Activated naive CD8-positive, alpha-beta T cell (primary cell): Measurements from ENCODE around the gene CFAP77.

Experiments
- H3K27ac Mint-ChIP-seq: one replicate; pipeline ENCODE4 v1.8.0; 2021; ENCODE audit warnings: mixed read lengths
- H3K27me3 Mint-ChIP-seq: one replicate; pipeline ENCODE4 v1.8.0; 2021; ENCODE audit warnings: mixed read lengths
- H3K36me3 Mint-ChIP-seq: one replicate; pipeline ENCODE4 v1.8.0; 2021; ENCODE audit warnings: mixed read lengths
- H3K4me1 Mint-ChIP-seq: one replicate; pipeline ENCODE4 v1.8.0; 2021; ENCODE audit warnings: low read depth, mixed read lengths
- H3K4me3 Mint-ChIP-seq: one replicate; pipeline ENCODE4 v1.8.0; 2021; ENCODE audit warnings: mild to moderate bottlenecking, mixed read lengths
- H3K9me3 Mint-ChIP-seq: one replicate; pipeline ENCODE4 v1.8.0; 2021; ENCODE audit warnings: low read depth, mixed read lengths

The CFAP77 gene

GRCh38 chr9:132505991-132506655 is 96.1 kb downstream of the CFAP77 start:
- Mint-ChIP-seq H3K4me1 (peaks cover 7% of the 10 kb centered on the region), H3K27ac (no peak overlapping the region), H3K9me3 (no peaks in the 10 kb centered on the region), H3K27me3 (peaks cover 8% of the 10 kb centered on the region), H3K36me3 (no peaks in the 10 kb centered on the region), H3K4me3 (no peak overlapping the region)

DNA sequence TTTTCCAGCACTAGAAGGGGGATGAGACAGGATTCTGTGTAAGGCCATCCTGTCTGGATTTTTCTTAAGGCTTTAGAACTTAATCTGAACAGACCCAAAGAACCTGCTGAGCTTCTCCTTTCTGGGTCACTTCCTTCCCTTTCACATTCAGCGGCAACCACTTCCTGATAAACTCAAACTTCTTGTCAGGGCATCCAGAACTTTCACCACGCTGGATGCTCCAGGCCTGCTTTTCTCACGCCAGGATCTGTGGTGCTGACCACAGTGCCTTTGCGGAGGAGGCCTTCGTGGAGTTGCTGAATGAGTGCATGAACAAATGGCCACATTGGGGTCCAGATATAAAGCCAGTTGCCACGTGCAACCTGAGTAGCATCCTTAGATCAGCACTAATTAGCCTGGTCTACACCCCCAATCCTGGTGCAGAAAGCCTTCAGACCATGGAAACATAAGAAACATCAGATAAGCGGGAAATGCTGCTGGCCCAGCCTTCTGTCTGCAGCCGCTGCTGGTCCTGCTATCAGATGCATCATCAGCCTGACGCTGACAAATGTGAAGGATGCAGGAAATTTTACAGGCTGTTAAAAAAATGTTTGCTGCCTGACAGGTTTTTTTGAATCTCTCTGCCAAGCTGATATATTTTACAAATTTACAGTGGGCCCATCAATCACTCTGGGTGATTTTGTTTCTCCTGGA is 97.1 kb downstream of the CFAP77 start:
- peaks cover 7% of the 10 kb centered on the region for H3K4me1 Mint-ChIP-seq
- H3K36me3 Mint-ChIP-seq, result no peaks in the 10 kb centered on the region
- H3K27me3 Mint-ChIP-seq, result peaks cover 8% of the 10 kb centered on the region
- no peak overlapping the region for H3K4me3 Mint-ChIP-seq
- H3K9me3 Mint-ChIP-seq, result no peaks in the 10 kb centered on the region
- no peak overlapping the region for H3K27ac Mint-ChIP-seq

DNA sequence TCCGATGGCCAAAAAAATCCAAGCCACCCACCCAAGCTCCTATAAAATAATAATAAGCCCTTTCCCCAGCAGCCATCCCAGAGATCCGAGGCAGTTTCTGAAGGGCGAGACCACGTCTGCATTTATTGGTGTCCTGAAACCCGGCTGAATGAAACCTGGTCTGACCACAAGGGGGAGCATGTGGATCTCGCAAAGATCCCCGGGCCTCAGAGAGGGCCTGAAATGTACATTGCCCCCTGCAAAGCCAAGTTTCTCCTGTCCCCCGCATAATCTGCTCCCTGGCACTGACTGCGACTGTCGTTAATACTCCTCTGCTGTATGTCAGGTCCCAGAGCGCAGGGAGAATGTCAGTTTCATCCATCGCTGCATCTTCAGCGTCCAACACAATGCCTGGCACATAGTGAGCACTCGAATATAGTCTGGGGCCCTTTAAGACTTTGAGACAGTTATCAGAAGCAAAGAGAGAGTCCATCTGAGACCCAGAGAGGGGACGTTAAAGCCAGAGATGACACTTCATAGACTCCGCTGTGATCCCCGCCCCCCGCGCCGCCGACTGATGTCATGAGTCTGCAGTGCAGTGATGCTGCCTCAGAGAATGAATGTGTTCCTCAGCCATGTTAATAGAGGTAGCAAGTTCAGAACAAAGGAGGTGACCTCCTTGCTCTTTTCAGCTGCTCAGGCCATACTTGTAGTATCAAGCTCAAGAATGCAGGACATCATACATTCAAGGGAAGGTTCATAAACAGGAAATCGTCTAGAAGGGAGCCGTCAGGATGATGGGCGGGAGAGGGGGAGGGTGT is 97.9 kb downstream of the CFAP77 start:
- Mint-ChIP-seq H3K36me3 (no peaks in the 10 kb centered on the region), H3K27me3 (peaks cover 3% of the 10 kb centered on the region), H3K27ac (no peak overlapping the region), H3K9me3 (no peaks in the 10 kb centered on the region), H3K4me1 (peaks cover 7% of the 10 kb centered on the region), H3K4me3 (no peak overlapping the region)

DNA sequence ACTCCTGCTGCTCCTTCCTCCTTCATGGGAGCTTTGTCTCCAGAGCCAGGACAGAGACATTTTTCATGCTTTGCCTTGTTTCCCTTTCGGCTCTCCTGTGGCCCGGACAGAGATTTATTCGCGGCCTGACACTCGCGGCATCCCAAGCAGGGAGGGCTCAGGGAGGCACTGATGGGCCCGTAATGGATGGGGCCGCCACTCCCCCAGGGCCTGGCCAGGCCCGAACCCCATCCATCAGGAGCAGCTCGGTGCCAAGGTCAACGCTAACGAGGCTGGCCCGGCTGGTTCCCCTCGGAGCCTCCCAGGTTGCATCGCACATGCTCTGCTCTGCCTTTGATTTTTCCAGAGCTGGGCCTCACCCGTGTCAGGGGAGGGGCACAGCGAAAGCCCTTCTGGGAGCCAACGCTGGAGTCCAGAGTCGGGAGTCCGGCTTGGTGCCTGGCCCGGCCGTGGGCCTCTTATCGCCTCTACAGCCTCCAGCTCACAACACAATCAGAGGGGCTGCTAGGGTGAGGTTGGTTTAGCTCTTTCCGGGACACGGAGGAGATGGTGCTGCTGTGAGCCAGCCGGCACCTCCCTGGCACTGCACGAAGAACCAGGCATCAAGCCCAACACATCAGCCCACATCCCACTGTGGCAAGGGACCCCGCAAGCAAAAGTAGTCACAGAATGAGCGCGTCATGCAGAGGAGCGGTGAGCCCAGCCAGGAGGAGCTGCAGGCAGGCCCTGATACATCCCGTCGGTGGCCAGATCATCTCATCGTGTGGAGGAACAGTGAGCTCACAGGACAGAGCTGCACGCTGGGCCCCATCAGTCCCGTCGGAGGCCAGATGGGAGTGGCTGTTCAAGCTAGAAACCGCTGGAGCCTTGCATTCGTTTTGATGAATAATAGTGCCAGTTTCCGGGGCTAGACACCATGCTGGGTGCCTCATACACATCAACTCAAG is 100.2 kb downstream of the CFAP77 start:
- peaks cover 7% of the 10 kb centered on the region for H3K4me1 Mint-ChIP-seq
- H3K9me3 Mint-ChIP-seq, result no peaks in the 10 kb centered on the region
- H3K27ac Mint-ChIP-seq, result no peak overlapping the region
- no peak overlapping the region for H3K4me3 Mint-ChIP-seq
- H3K36me3 Mint-ChIP-seq, result no peaks in the 10 kb centered on the region
- peaks cover 5% of the 10 kb centered on the region for H3K27me3 Mint-ChIP-seq

DNA sequence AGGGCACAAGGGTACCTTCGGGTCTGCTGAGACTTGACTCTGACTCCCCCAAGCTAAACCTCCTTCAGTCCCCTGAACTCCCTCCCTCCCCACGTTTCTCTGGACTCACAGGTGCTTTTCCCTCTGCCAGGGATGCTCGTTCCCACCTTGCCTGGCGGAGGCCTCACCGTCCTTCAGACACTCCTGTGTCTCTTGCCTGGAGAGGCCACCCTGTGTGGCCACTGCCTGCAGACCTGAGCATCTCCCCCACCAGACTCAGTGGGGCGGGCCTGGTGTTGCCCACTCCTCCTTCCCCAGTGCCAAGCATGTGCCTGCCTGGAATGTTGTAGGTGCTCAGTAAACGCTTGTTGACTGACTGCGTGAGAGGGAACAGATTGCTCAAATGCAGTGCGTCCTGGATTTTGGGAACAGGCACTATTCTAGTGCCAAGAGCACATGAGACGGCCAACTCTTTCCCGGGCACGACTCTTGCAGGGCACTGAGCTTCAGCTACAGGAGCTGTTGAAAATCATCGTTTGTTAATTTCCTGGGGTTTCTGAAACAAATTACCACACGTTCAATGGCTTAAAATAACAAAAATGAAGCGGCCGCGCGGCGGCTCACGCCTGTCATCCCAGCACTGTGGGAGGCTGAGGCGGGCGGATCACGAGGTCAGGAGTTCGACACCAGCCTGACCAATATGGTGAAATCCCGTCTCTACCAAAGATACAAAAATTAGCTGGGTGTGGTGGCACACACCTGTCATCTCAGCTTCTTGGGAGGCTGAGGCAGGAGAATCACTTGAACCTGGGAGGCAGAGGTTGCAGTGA is 101.4 kb downstream of the CFAP77 start:
- Mint-ChIP-seq H3K4me3 (no peak overlapping the region), H3K9me3 (no peaks in the 10 kb centered on the region), H3K36me3 (no peaks in the 10 kb centered on the region), H3K4me1 (peaks cover 7% of the 10 kb centered on the region), H3K27ac (no peak overlapping the region), H3K27me3 (peaks cover 5% of the 10 kb centered on the region)

- H3K27me3 Mint-ChIP-seq, result peaks cover 5% of the 10 kb centered on the region
Observed at GRCh38 chr9:132513416-132513815, 103.4 kb downstream of the CFAP77 start.

GRCh38 chr9:132514011-132514744 is 104.2 kb downstream of the CFAP77 start:
- peaks cover 5% of the 10 kb centered on the region for H3K27me3 Mint-ChIP-seq
- H3K4me3 Mint-ChIP-seq, result no peak overlapping the region
- no peak overlapping the region for H3K27ac Mint-ChIP-seq
- H3K9me3 Mint-ChIP-seq, result no peaks in the 10 kb centered on the region
- no peaks in the 10 kb centered on the region for H3K4me1 Mint-ChIP-seq
- no peaks in the 10 kb centered on the region for H3K36me3 Mint-ChIP-seq

More at GRCh38 chr9:132513416-132513815, 103.4 kb downstream of the CFAP77 start:
- H3K9me3 Mint-ChIP-seq, result no peaks in the 10 kb centered on the region
- no peaks in the 10 kb centered on the region for H3K4me1 Mint-ChIP-seq
- no peak overlapping the region for H3K4me3 Mint-ChIP-seq
- no peak overlapping the region for H3K27ac Mint-ChIP-seq
- no peaks in the 10 kb centered on the region for H3K36me3 Mint-ChIP-seq

- no peaks in the 10 kb centered on the region for H3K9me3 Mint-ChIP-seq
- peaks cover 5% of the 10 kb centered on the region for H3K27me3 Mint-ChIP-seq
- H3K4me3 Mint-ChIP-seq, result no peak overlapping the region
Observed at GRCh38 chr9:132514821-132515220, 104.8 kb downstream of the CFAP77 start.

GRCh38 chr9:132516301-132516700 is 106.3 kb downstream of the CFAP77 start:
- no peaks in the 10 kb centered on the region for H3K9me3 Mint-ChIP-seq
- no peaks in the 10 kb centered on the region for H3K36me3 Mint-ChIP-seq
- peaks cover 7% of the 10 kb centered on the region for H3K27me3 Mint-ChIP-seq
- H3K27ac Mint-ChIP-seq, result no peak overlapping the region
- H3K4me1 Mint-ChIP-seq, result no peaks in the 10 kb centered on the region
- H3K4me3 Mint-ChIP-seq, result no peak overlapping the region

More at GRCh38 chr9:132514821-132515220, 104.8 kb downstream of the CFAP77 start:
- Mint-ChIP-seq H3K4me1 (no peaks in the 10 kb centered on the region), H3K27ac (no peak overlapping the region), H3K36me3 (no peaks in the 10 kb centered on the region)

- Mint-ChIP-seq H3K9me3 (no peaks in the 10 kb centered on the region), H3K36me3 (no peaks in the 10 kb centered on the region), H3K4me3 (no peak overlapping the region), H3K27me3 (peaks cover 9% of the 10 kb centered on the region), H3K4me1 (no peaks in the 10 kb centered on the region), H3K27ac (no peak overlapping the region)
Observed at GRCh38 chr9:132516911-132517310, 106.9 kb downstream of the CFAP77 start.

DNA sequence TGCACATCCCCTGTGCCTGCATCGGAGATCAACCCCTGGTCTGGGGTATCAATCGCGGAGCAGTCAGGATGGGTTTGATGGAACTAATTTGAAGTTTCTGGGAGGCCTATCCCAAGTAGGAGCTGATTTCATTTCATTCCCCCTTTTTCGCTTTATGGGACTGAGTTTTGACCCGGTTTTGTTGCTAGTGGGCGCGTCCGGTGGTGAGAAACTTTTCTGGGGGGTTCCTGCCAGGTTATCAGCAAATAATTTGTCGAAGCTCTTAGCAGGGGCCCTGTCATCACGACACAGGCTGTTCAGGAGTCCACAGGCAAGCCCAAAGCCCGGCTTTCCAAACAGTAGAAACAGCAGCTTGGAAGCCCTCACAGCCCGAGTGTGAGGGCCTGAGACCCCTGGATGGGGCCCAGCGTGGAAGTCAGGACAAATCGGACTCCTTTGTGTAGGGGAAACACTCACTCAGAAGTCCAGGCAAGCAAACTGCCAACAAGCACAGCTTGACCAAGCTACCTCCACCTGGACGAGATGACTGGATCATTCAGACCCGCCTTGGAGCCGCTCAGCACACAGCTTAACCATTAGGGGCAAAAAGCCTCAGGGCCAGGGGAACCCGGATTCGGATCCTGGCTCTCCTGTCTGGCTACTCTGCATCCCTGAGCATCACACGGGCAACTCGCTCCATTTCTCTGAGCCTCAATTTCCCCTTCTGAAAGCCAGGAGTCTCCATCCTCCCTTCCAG is 108.0 kb downstream of the CFAP77 start:
- Mint-ChIP-seq H3K27ac (no peak overlapping the region), H3K4me1 (no peaks in the 10 kb centered on the region), H3K36me3 (no peaks in the 10 kb centered on the region), H3K9me3 (no peaks in the 10 kb centered on the region), H3K27me3 (peaks cover 9% of the 10 kb centered on the region), H3K4me3 (no peak overlapping the region)

DNA sequence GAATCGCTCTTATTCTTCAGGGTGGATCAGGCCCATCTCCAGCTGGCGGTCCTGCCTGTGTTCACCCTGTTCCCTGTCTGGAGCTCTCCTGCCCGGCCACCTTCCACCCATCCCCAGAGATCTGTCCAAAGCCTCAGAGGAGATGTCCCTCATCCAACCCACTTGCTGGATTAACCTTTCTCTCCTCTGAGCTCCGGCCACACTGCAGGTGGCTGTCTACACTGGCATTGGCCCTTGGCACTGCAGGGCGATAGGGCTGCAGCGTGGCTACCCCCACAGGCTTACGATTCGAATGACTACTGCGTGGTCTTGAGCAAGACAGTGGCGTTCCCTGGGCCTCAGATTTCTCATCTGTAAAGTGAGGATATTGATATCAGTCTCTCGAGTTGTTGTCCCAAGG is 108.6 kb downstream of the CFAP77 start:
- Mint-ChIP-seq H3K27me3 (peaks cover 9% of the 10 kb centered on the region), H3K36me3 (no peaks in the 10 kb centered on the region), H3K27ac (no peak overlapping the region), H3K4me3 (no peak overlapping the region), H3K9me3 (no peaks in the 10 kb centered on the region), H3K4me1 (no peaks in the 10 kb centered on the region)

- no peaks in the 10 kb centered on the region for H3K36me3 Mint-ChIP-seq
- no peak overlapping the region for H3K4me3 Mint-ChIP-seq
- H3K27ac Mint-ChIP-seq, result no peak overlapping the region
- no peaks in the 10 kb centered on the region for H3K9me3 Mint-ChIP-seq
- peaks cover 9% of the 10 kb centered on the region for H3K27me3 Mint-ChIP-seq
- H3K4me1 Mint-ChIP-seq, result no peaks in the 10 kb centered on the region
Observed at GRCh38 chr9:132519033-132519432, 109.0 kb downstream of the CFAP77 start.
